Stomach (tissue), 9 donors: ENCODE measurements around the gene DCUN1D5. TPM values are rescaled to one million over a fixed set of nuclear protein-coding genes. Genes with fewer than 3 reads are reported as not detected.

Source experiments
- DNase-seq, 2 donors: peaks; one replicate each; pipeline versions ENCODE4 v3.0.0 to v3.0.0-alpha.2; 2013 to 2019
- H3K27ac ChIP-seq, 5 donors: fragments of 200-600 bp in 4 of 5; sonication (generic) in 4 of 5; one replicate each; pipeline ENCODE4 v1.5.1; 2013 to 2019; ENCODE audit warnings: mild to moderate bottlenecking in 1 of 5, moderate library complexity in 1 of 5
- H3K27me3 ChIP-seq, 3 donors: fragments of 200-600 bp; sonication (generic); one replicate each; pipeline ENCODE4 v1.5.1; 2017 to 2019; ENCODE audit warnings: mixed run types in 1 of 3
- H3K36me3 ChIP-seq, 4 donors: fragments of 200-600 bp; sonication (generic); 1 replicate in 3 of 4; 2 replicates in 1 of 4; pipeline ENCODE4 v1.5.1; 2016 to 2019
- H3K4me1 ChIP-seq, 4 donors: fragments of 200-600 bp; sonication (generic); one replicate each; pipeline ENCODE4 v1.5.1; 2016 to 2019
- H3K4me3 ChIP-seq, 4 donors: fragments of 200-600 bp; sonication (generic) in 3 of 4; one replicate each; pipeline ENCODE4 v1.5.1; 2016 to 2019; ENCODE audit warnings: mild to moderate bottlenecking in 1 of 4
- H3K9me3 ChIP-seq, 4 donors: fragments of 200-600 bp; sonication (generic); one replicate each; pipeline ENCODE4 v1.5.1; 2016 to 2019
- CTCF ChIP-seq, 7 experiments: fragments of 450-650 bp in 4 of 7; fragments of 200-600 bp in 3 of 7; sonication (generic) in 3 of 7; IDR thresholded peaks; one replicate each; pipeline ENCODE4 v1.5.1; 2016 to 2019; ENCODE audit warnings: antibody characterized with exemption in 7 of 7, control low read depth in 2 of 7, mild to moderate bottlenecking in 1 of 7
- EP300 ChIP-seq: sonication (generic); formaldehyde crosslinking; IDR thresholded peaks from one replicate; pipeline ENCODE4 v1.6.1; 2017; ENCODE audit warnings: antibody characterized with exemption
- POLR2A ChIP-seq, 4 donors: fragments of 450-650 bp; IDR thresholded peaks; one replicate each; pipeline ENCODE4 v1.6.1; 2016; ENCODE audit warnings: antibody characterized with exemption in 4 of 4, control low read depth in 2 of 4, mild to moderate bottlenecking in 1 of 4, moderate library complexity in 1 of 4
- POLR2AphosphoS5 ChIP-seq, 3 donors: sonication (generic); formaldehyde crosslinking; IDR thresholded peaks; one replicate each; pipeline ENCODE4 v1.6.1; 2016; ENCODE audit warnings: antibody characterized with exemption in 3 of 3
- WGBS, 5 donors: extraction: QIAGEN DNeasy Blood & Tissue Kit in 3 of 5; methylation state at CpG; one replicate each; pipeline versions ENCODE4 v1.1.5 to v1.1.7; 2013 to 2018; 5-methylcytosine and 5-hydroxymethylcytosine counted together
- intact Hi-C: fragments of 100-400 bp; cut with DNase I; formaldehyde crosslinking; loops from one replicate; pipeline ENCODE4 v1.15.1; 2023; ENCODE audit warnings: low total_unique reads
- polyA plus RNA-seq, 3 donors: library from polyadenylated mRNA; stranded (reverse); fragments of 200-250 nt; gene quantifications; one replicate each; pipeline ENCODE4 v1.2.3, GENCODE V29; 2013
- total RNA-seq, 5 donors: library from RNA; depleted of rRNA; stranded (reverse); fragments of >200 nt; gene quantifications; one replicate each; pipeline versions ENCODE4 v1.1.0 to v1.2.3, GENCODE V29; 2014 to 2016
- donor health status: healthy with polysubstance abuse.
- donor health status: Bipolar disorder and iron deficiency.
- donor health status: healthy.

The DCUN1D5 gene
- total and polyA plus RNA-seq, 8 donors = 13.2 to 75.3 (median 29.1) TPM

- H3K27me3 ChIP-seq = no peaks in the 10 kb centered on the region
- peaks cover under 1 to 36% (median 33%) of the 10 kb centered on the region in 4 donors for H3K36me3 ChIP-seq
- peaks cover 5 to 48% (median 26%) of the 10 kb centered on the region in 4 donors for H3K4me1 ChIP-seq
- TF ChIP-seq POLR2A (IDR thresholded peaks at IDR 0.05) (no peak), CTCF (IDR thresholded peaks at IDR 0.05) (no peak), EP300 (no peak), POLR2AphosphoS5 (IDR thresholded peaks at IDR 0.05) (no peak)
- H3K27ac ChIP-seq = no peak overlapping the region
- H3K4me3 ChIP-seq = no peak overlapping the region
- peak in 1 of 2 donors; percentile 7 for DNase-seq
- intact Hi-C loops = no loop called here
- 79 to 89% (median 87%) methylated on average over 1 of the region's 1 CpG for WGBS, 5 donors
- H3K9me3 ChIP-seq = no peaks in the 10 kb centered on the region
Observed at GRCh38 chr11:103085758-103086365, 6.1 kb downstream of the DCUN1D5 start.

- Histone ChIP-seq H3K27ac (no peak overlapping the region), H3K36me3 (peaks cover 23 to 86% (median 81%) of the 10 kb centered on the region in 4 donors), H3K27me3 (no peaks in the 10 kb centered on the region), H3K9me3 (no peaks in the 10 kb centered on the region), H3K4me3 (no peak overlapping the region), H3K4me1 (peaks cover 0 to under 1% (median 0%) of the 10 kb centered on the region in 4 donors)
- DNase-seq = no peak
- WGBS, 5 donors = 47 to 74% (median 63%) methylated on average over 1 of the region's 1 CpG
- intact Hi-C loops = no loop called here
- TF ChIP-seq EP300 (no peak), POLR2AphosphoS5 (IDR thresholded peaks at IDR 0.05) (no peak), POLR2A (IDR thresholded peaks at IDR 0.05) (no peak), CTCF (IDR thresholded peaks at IDR 0.05) (no peak)
Observed at GRCh38 chr11:103079833-103080232, 12.1 kb downstream of the DCUN1D5 start.

- no peak overlapping the region for H3K27ac ChIP-seq
- no peak overlapping the region for H3K4me3 ChIP-seq
- intact Hi-C loops = no loop called here
- peaks cover 23 to 88% (median 85%) of the 10 kb centered on the region in 4 donors for H3K36me3 ChIP-seq
- no peak for TF ChIP-seq EP300
- no peak for DNase-seq
- 90 to 98% (median 95%) methylated on average over 5 of the region's 5 CpGs for WGBS, 5 donors
- no peaks in the 10 kb centered on the region for H3K9me3 ChIP-seq
- no peaks in the 10 kb centered on the region for H3K4me1 ChIP-seq
- H3K27me3 ChIP-seq = no peaks in the 10 kb centered on the region
Observed at GRCh38 chr11:103078710-103079109, 13.2 kb downstream of the DCUN1D5 start.

GRCh38 chr11:103077554-103077953 is 14.4 kb downstream of the DCUN1D5 start:
- no peak for DNase-seq
- Histone ChIP-seq H3K9me3 (no peaks in the 10 kb centered on the region), H3K36me3 (peaks cover 23 to 90% (median 80%) of the 10 kb centered on the region in 4 donors), H3K27me3 (no peaks in the 10 kb centered on the region), H3K4me1 (no peaks in the 10 kb centered on the region), H3K4me3 (no peak overlapping the region), H3K27ac (no peak overlapping the region)
- TF ChIP-seq EP300 (no peak), CTCF (IDR thresholded peaks at IDR 0.05) (no peak), POLR2A (IDR thresholded peaks at IDR 0.05) (no peak), POLR2AphosphoS5 (IDR thresholded peaks at IDR 0.05) (no peak)
- intact Hi-C loops = no loop called here
- 91 to 93% (median 92%) methylated on average over 3 of the region's 3 CpGs for WGBS, 5 donors

GRCh38 chr11:103076361-103076760 is 15.6 kb downstream of the DCUN1D5 start:
- WGBS, 5 donors = 84 to 93% (median 89%) methylated on average over 3 of the region's 3 CpGs
- Histone ChIP-seq H3K4me1 (no peaks in the 10 kb centered on the region), H3K9me3 (no peaks in the 10 kb centered on the region), H3K4me3 (no peak overlapping the region), H3K27me3 (no peaks in the 10 kb centered on the region), H3K36me3 (peaks cover 23 to 81% (median 73%) of the 10 kb centered on the region in 4 donors), H3K27ac (no peak overlapping the region)
- intact Hi-C loops = no loop called here
- TF ChIP-seq CTCF (IDR thresholded peaks at IDR 0.05) (no peak), POLR2AphosphoS5 (IDR thresholded peaks at IDR 0.05) (no peak), POLR2A (IDR thresholded peaks at IDR 0.05) (no peak), EP300 (no peak)
- no peak for DNase-seq
